ENCODE measurements around the gene CTNND1. TPM values are rescaled to one million over a fixed set of nuclear protein-coding genes. Genes with fewer than 3 reads are reported as not detected.
A peak's percentile ranks its signal among the peaks of the same experiment; 100 is the strongest.

CTNND1 gene
- total RNA-seq, 1 donor from 2014 or later = 9.9 TPM

GRCh38 chr11:57742087-57742452 is 19.5 kb upstream of the CTNND1 start:
- H3K36me3 Mint-ChIP-seq (ENCODE audit: low read depth) = peaks cover 60% of the 10 kb centered on the region
- H3K4me3 Mint-ChIP-seq = peak overlapping the region; percentile 98
- H3K27me3 Mint-ChIP-seq (ENCODE audit: insufficient read depth) = no peaks in the 10 kb centered on the region
- H3K4me1 Mint-ChIP-seq (ENCODE audit: low read depth) = peaks cover 52% of the 10 kb centered on the region
- intact Hi-C loops (cut with micrococcal nuclease) = no loop called here
- peak overlapping the region; percentile 95 for H3K27ac Mint-ChIP-seq
- H3K9me3 Mint-ChIP-seq = no peaks in the 10 kb centered on the region
- DNase-seq (ENCODE audit: low spot score) = no peak

DNA sequence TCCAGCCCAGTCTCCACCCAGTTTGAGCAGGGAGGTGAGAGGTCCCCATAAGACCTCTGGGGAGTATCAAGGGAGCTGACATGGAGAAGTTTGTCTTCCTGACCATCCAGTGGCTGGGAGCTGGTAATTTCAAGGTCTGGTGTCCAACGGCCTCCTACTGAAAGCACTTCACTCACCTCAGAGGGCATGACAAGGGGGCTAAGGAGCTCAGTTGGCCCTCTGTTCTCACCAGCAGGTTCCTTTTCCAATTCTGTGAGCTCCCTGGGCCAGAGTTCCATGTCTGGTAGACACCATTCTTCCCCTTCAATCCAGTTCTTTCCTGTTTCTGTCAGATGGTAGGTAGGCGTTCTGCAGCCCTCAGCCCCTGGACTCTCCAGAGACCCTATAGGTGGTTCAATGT is 17.2 kb upstream of the CTNND1 start:
- Mint-ChIP-seq H3K9me3 (no peaks in the 10 kb centered on the region), H3K36me3 (ENCODE audit: low read depth) (peaks cover 55% of the 10 kb centered on the region), H3K27ac (no peak overlapping the region), H3K27me3 (ENCODE audit: insufficient read depth) (no peaks in the 10 kb centered on the region), H3K4me3 (peak overlapping the region; percentile 66), H3K4me1 (ENCODE audit: low read depth) (peaks cover 55% of the 10 kb centered on the region)
- no peak for DNase-seq (ENCODE audit: low spot score)
- intact Hi-C loops (cut with micrococcal nuclease) = no loop called here

DNA sequence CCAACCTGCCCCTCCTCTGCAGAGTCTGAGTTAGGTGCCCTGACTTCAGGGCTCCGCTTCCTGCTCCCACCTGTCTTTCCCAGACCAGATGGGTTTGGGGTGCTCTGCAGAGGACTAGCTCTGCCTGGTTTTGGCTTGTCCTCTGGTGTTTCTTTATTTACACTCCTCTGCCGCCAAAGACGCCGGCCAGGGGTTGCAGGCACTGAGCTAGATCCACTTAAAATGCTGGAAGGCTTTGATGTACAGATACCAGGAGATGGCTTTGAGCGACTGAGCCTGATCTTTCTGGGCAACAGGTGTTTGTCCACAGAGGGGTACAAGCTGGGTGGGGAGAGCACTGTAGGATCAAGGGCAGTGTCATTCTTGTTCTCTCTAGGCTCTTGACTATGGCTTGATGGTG is 16.4 kb upstream of the CTNND1 start:
- DNase-seq (ENCODE audit: low spot score) = no peak
- peak overlapping the region; percentile 61 for H3K27ac Mint-ChIP-seq
- no peaks in the 10 kb centered on the region for H3K9me3 Mint-ChIP-seq
- H3K4me3 Mint-ChIP-seq = no peak overlapping the region
- peaks cover 53% of the 10 kb centered on the region for H3K36me3 Mint-ChIP-seq (ENCODE audit: low read depth)
- H3K27me3 Mint-ChIP-seq (ENCODE audit: insufficient read depth) = no peaks in the 10 kb centered on the region
- intact Hi-C loops (cut with micrococcal nuclease) = no loop called here
- peaks cover 49% of the 10 kb centered on the region for H3K4me1 Mint-ChIP-seq (ENCODE audit: low read depth)

DNA sequence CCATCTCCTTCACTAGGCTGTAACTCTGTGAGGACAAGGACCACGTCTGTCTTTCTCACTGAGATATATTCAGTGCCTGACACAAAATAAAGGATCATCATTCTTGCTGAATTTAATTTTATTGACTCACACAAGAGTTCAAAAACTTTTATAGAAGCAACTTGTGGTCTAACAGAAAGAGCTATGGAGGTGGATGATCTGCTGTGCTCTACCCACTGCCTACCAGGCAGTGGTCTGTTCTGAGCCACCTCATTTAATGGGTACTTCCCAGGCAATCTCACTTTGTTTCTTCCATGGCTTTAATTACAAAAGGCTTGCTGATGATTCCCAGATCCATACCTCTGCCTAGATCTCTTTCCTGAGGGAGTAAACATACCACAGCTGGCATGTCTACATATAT is 14.7 kb upstream of the CTNND1 start:
- H3K4me1 Mint-ChIP-seq (ENCODE audit: low read depth) = peaks cover 42% of the 10 kb centered on the region
- intact Hi-C loops (cut with micrococcal nuclease) = no loop called here
- H3K27me3 Mint-ChIP-seq (ENCODE audit: insufficient read depth) = no peaks in the 10 kb centered on the region
- no peak overlapping the region for H3K4me3 Mint-ChIP-seq
- H3K36me3 Mint-ChIP-seq (ENCODE audit: low read depth) = peaks cover 49% of the 10 kb centered on the region
- DNase-seq (ENCODE audit: low spot score) = no peak
- no peaks in the 10 kb centered on the region for H3K9me3 Mint-ChIP-seq
- H3K27ac Mint-ChIP-seq = peak overlapping the region; percentile 23

DNA sequence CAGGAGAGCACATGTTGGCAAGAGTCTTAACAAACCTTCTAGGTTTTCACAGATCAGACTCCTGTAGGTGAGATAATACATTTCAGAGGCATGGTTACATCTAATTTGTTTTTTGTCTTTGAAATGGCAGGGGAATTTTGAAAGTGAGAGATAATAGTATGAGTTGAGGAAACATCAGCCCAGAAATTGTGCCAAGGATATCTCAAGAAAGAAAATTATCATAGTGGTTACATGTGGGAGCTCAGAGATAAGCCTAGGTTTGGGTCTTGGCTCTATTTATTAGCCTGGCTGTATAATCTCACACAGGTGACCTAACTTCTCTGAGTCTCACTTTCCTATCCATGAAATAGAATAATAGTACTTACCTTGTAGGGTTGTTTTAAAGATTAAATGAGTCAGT is 10.4 kb upstream of the CTNND1 start:
- peaks cover 15% of the 10 kb centered on the region for H3K4me1 Mint-ChIP-seq (ENCODE audit: low read depth)

DNA sequence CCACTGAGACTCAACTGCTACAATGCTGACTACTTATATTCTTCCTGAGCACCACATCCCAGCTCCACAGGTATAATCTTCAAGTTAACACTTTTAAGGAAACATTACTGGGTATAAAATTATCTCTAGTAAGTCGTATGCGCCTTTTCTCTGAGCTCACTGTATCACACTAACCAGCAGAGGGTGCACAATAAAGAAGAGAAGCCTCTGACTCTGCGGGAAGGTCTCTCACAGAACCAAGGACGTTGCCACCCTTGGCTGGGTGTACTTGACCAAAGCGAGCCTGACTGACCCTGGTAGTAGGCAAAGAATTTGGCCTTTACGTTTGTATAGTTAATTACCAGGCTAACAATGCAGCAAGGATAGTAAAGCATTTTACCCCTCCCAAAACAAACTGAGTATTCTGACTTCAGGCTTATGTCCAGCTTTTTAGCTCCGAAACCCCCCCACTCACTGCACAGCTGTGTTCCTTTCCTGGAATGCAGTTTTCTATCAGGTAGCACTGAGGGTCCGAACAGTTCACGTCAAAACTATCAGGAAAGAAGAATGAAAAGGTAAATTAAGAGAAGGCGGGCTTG is 9.8 kb upstream of the CTNND1 start, which contains the start of gene BTBD18:
Gene BTBD18, minus strand, starts transcription at position 144 of the 578 bp plus-strand sequence. CDS start 631 bp downstream, outside the sequence.
- intact Hi-C loops (cut with micrococcal nuclease) = loop anchor here (1.0 kb wide), 1 partner anchor 49 kb away; no protein-coding TSS in a partner anchor
- Mint-ChIP-seq H3K4me1 (ENCODE audit: low read depth) (peaks cover 12% of the 10 kb centered on the region), H3K9me3 (no peaks in the 10 kb centered on the region), H3K4me3 (no peak within 1 kb of the TSS), H3K27me3 (ENCODE audit: insufficient read depth) (no peaks in the 10 kb centered on the region), H3K27ac (no peak within 1 kb of the TSS), H3K36me3 (ENCODE audit: low read depth) (peaks cover 17% of the 10 kb centered on the region)
- DNase-seq (ENCODE audit: low spot score) = no peak

More for the DNA sequence above, 10.4 kb upstream of the CTNND1 start:
- H3K27ac Mint-ChIP-seq = no peak overlapping the region
- H3K27me3 Mint-ChIP-seq (ENCODE audit: insufficient read depth) = no peaks in the 10 kb centered on the region
- DNase-seq (ENCODE audit: low spot score) = no peak
- peaks cover 17% of the 10 kb centered on the region for H3K36me3 Mint-ChIP-seq (ENCODE audit: low read depth)
- intact Hi-C loops (cut with micrococcal nuclease) = loop anchor here (1.0 kb wide), 1 partner anchor 49 kb away; no protein-coding TSS in a partner anchor
- H3K4me3 Mint-ChIP-seq = no peak overlapping the region
- H3K9me3 Mint-ChIP-seq = no peaks in the 10 kb centered on the region

DNA sequence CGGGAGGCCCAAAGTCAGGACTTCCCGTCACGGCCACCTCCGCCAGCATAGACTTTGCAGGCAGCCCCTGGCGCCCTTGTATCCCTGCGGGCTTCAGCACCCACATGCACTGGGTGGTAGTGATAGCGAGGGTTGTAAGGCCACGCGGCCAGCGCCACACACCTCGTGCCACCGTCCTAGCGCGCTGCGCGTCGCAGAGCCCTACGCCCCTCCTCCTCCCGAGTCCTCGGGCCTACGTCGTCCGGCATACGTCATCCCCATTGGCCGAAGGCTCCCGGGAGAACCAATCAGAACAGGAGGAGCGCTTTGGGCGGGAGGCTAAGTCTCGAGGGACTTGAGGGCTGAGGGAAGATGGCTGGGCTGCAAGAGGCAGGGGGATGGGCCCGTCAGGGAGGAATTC is 8.6 kb upstream of the CTNND1 start:
- H3K36me3 Mint-ChIP-seq (ENCODE audit: low read depth) = peaks cover 11% of the 10 kb centered on the region
- intact Hi-C loops (cut with micrococcal nuclease) = no loop called here
- no peak for DNase-seq (ENCODE audit: low spot score)
- H3K9me3 Mint-ChIP-seq = no peaks in the 10 kb centered on the region
- no peak overlapping the region for H3K27ac Mint-ChIP-seq
- peaks cover 6% of the 10 kb centered on the region for H3K4me1 Mint-ChIP-seq (ENCODE audit: low read depth)
- H3K27me3 Mint-ChIP-seq (ENCODE audit: insufficient read depth) = no peaks in the 10 kb centered on the region
- no peak overlapping the region for H3K4me3 Mint-ChIP-seq

DNA sequence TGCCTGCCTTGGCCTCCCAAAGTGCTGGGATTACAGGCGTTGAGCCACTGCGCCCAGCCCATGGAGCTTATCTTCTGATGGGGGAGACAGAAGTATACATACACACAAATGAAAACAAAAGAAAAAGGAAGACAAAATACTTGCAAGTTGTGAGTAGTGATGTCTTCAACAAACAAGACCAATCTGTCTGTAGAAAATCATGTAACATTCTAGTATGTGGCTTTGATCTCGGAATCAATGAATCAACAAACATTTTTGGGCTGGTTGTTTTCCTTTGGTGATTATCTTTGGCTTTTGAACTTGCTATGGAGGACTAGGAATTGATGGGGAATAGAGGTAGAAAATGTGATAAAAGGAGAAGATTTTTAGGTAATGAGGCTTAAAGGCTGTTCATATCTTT is 3.4 kb upstream of the CTNND1 start:
- no peak for DNase-seq (ENCODE audit: low spot score)
- Mint-ChIP-seq H3K27me3 (ENCODE audit: insufficient read depth) (peaks cover 2% of the 10 kb centered on the region), H3K9me3 (no peaks in the 10 kb centered on the region), H3K27ac (no peak overlapping the region), H3K4me1 (ENCODE audit: low read depth) (peaks cover 21% of the 10 kb centered on the region), H3K4me3 (no peak overlapping the region), H3K36me3 (ENCODE audit: low read depth) (peaks cover 3% of the 10 kb centered on the region)
- intact Hi-C loops (cut with micrococcal nuclease) = no loop called here

DNA sequence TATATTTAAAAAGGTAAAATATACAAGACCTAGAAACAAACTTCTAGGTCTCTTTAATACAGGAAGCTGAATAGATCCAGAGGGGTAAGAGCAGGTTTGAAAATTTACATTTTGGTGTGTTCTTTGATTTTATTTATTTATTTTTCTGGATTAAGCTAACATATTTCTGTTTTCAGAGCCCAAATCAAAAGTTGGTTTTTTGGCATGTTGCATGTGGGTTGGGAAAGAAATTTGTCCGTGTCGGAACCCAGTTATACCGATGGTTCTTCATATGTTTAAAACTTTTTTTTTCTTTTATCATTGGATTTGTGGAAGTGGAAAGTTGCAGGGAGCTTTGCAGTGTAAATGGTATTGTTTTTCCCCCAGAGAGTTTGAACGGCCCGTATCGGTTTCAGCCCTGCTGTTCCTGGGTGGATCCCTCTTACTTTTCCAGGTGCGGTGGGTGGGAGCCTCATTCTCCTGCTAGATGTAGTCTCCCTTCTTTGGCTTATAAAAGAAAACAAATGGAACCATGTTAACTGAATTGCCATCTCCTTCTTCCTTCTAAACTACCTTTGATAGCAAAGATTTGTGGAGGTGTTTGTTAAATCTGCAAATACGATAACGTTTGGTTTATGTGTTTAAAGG is 746 bp downstream of the CTNND1 start:
- Mint-ChIP-seq H3K27me3 (ENCODE audit: insufficient read depth) (peaks cover 4% of the 10 kb centered on the region), H3K4me3 (peak overlapping the region; percentile 19), H3K27ac (no peak overlapping the region), H3K9me3 (peaks cover 4% of the 10 kb centered on the region), H3K36me3 (ENCODE audit: low read depth) (peaks cover 8% of the 10 kb centered on the region), H3K4me1 (ENCODE audit: low read depth) (peaks cover 37% of the 10 kb centered on the region)
- intact Hi-C loops (cut with micrococcal nuclease) = no loop called here
- DNase-seq (ENCODE audit: low spot score) = no peak

GRCh38 chr11:57763568-57763967 is 2.0 kb downstream of the CTNND1 start:
- H3K4me1 Mint-ChIP-seq (ENCODE audit: low read depth) = peaks cover 31% of the 10 kb centered on the region
- intact Hi-C loops (cut with micrococcal nuclease) = no loop called here
- H3K9me3 Mint-ChIP-seq = peaks cover 4% of the 10 kb centered on the region
- no peak overlapping the region for H3K4me3 Mint-ChIP-seq
- no peak for DNase-seq (ENCODE audit: low spot score)
- H3K36me3 Mint-ChIP-seq (ENCODE audit: low read depth) = peaks cover 8% of the 10 kb centered on the region
- peaks cover 4% of the 10 kb centered on the region for H3K27me3 Mint-ChIP-seq (ENCODE audit: insufficient read depth)
- no peak overlapping the region for H3K27ac Mint-ChIP-seq

DNA sequence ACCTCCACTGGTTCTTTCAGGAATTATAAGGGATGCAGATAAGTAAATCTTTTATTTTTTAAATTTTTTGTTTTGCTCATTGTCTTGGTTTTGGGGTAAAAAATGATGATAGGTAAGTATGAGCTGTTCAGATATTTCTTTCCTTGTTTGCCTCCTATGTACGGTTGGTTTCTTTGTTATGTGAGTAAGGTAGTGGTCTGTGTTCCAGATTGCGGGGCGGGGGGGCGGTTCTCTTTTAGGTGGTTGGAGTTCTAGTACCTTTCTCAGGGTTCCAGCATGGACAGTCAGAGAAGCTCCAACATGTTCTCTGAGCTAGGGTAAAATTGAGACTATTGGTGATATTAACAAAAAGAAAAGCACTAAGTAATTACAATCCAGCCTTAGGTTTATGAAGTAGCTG is 2.4 kb downstream of the CTNND1 start:
- peaks cover 4% of the 10 kb centered on the region for H3K9me3 Mint-ChIP-seq
- intact Hi-C loops (cut with micrococcal nuclease) = no loop called here

GRCh38 chr11:57764566-57764965 is 3.0 kb downstream of the CTNND1 start:
- H3K27me3 Mint-ChIP-seq (ENCODE audit: insufficient read depth) = peaks cover 4% of the 10 kb centered on the region
- intact Hi-C loops (cut with micrococcal nuclease) = no loop called here
- H3K27ac Mint-ChIP-seq = no peak overlapping the region
- H3K36me3 Mint-ChIP-seq (ENCODE audit: low read depth) = peaks cover 8% of the 10 kb centered on the region
- H3K9me3 Mint-ChIP-seq = peaks cover 4% of the 10 kb centered on the region
- no peak for DNase-seq (ENCODE audit: low spot score)
- H3K4me1 Mint-ChIP-seq (ENCODE audit: low read depth) = peaks cover 31% of the 10 kb centered on the region
- no peak overlapping the region for H3K4me3 Mint-ChIP-seq

More for the DNA sequence above, 2.4 kb downstream of the CTNND1 start:
- no peak for DNase-seq (ENCODE audit: low spot score)
- Mint-ChIP-seq H3K27ac (no peak overlapping the region), H3K4me3 (no peak overlapping the region), H3K27me3 (ENCODE audit: insufficient read depth) (peaks cover 4% of the 10 kb centered on the region), H3K36me3 (ENCODE audit: low read depth) (peaks cover 8% of the 10 kb centered on the region), H3K4me1 (ENCODE audit: low read depth) (peaks cover 31% of the 10 kb centered on the region)

GRCh38 chr11:57764972-57765371 is 3.4 kb downstream of the CTNND1 start:
- no peak overlapping the region for H3K4me3 Mint-ChIP-seq
- H3K9me3 Mint-ChIP-seq = peaks cover 4% of the 10 kb centered on the region
- DNase-seq (ENCODE audit: low spot score) = no peak
- peaks cover 8% of the 10 kb centered on the region for H3K36me3 Mint-ChIP-seq (ENCODE audit: low read depth)
- no peak overlapping the region for H3K27ac Mint-ChIP-seq
- peaks cover 31% of the 10 kb centered on the region for H3K4me1 Mint-ChIP-seq (ENCODE audit: low read depth)
- H3K27me3 Mint-ChIP-seq (ENCODE audit: insufficient read depth) = peaks cover 4% of the 10 kb centered on the region
- intact Hi-C loops (cut with micrococcal nuclease) = no loop called here

All from activated T-helper 1 cell treated with anti-CD3 and anti-CD28 coated beads, Interleukin-12 subunit alpha, Interleukin-12 subunit beta, Interleukin-2, Interleukin-4 antibody, amounts not matched to agents 30 ng/mL and 10 ng/mL and 1 ng/mL, durations not matched to agents 14 hours and 24 hours and 36 hours (primary cell).